HAP-1 (cell line): Measurements from ENCODE around the gene HS2ST1.
"Not testable (repeated sequence)": the region's sequence is repeated elsewhere in the genome, so short reads cannot be mapped to it uniquely, and the experiment has no call there.

ENCODE experiments used
- DNase-seq, 2 experiments: peaks; one replicate each; pipeline ENCODE4 v3.0.0-alpha.2; 2016 to 2020; ENCODE audit warnings: low spot score in 2 of 2
- H3K27me3 ChIP-seq: fragments of 250-450 bp; sonication (Bioruptor Pico); 2 replicates; pipeline ENCODE4 v1.5.1; 2020; ENCODE audit warnings: low read depth, mild to moderate bottlenecking, moderate library complexity
- H3K36me3 ChIP-seq: fragments of 250-450 bp; sonication (Bioruptor Pico); replicated peaks from 2 replicates; pipeline ENCODE4 v1.5.1; 2020; ENCODE audit warnings: mild to moderate bottlenecking
- H3K4me1 ChIP-seq: fragments of 250-450 bp; sonication (Bioruptor Pico); 2 replicates; pipeline ENCODE4 v1.5.1; 2020; ENCODE audit warnings: mild to moderate bottlenecking
- H3K4me3 ChIP-seq: fragments of 250-450 bp; sonication (Bioruptor Pico); 2 replicates; pipeline ENCODE4 v1.5.1; 2020; ENCODE audit warnings: mild to moderate bottlenecking, moderate library complexity
- H3K9me3 ChIP-seq: fragments of 250-450 bp; sonication (Bioruptor Pico); 2 replicates; pipeline ENCODE4 v1.5.1; 2020; ENCODE audit warnings: mild to moderate bottlenecking, moderate library complexity
- in situ Hi-C: fragments of 300-500 bp; cut with MboI; formaldehyde crosslinking; loops from 3 replicates; pipeline ENCODE4 v1.14.3; 2020; ENCODE audit warnings: low sequenced_read_pairs, inconsistent platforms, mixed read lengths

The HS2ST1 gene

GRCh38 chr1:86992861-86993260 lies 78.4 kb downstream of the HS2ST1 start:
- in situ Hi-C loops: no loop called here
- Histone ChIP-seq H3K36me3 (no peaks in the 10 kb centered on the region), H3K9me3 (no peaks in the 10 kb centered on the region), H3K4me3 (no peak overlapping the region), H3K4me1 (peaks cover 5% of the 10 kb centered on the region), H3K27me3 (no peaks in the 10 kb centered on the region)
- DNase-seq: no peak

GRCh38 chr1:86993269-86993985 lies 79.0 kb downstream of the HS2ST1 start:
- DNase-seq: no peak
- H3K4me1 ChIP-seq: peaks cover 5% of the 10 kb centered on the region
- in situ Hi-C loops: no loop called here
- no peaks in the 10 kb centered on the region for H3K27me3 ChIP-seq
- no peaks in the 10 kb centered on the region for H3K36me3 ChIP-seq
- H3K9me3 ChIP-seq: no peaks in the 10 kb centered on the region
- H3K4me3 ChIP-seq: no peak overlapping the region

- Histone ChIP-seq H3K9me3 (no peaks in the 10 kb centered on the region), H3K27me3 (no peaks in the 10 kb centered on the region), H3K4me1 (peaks cover 5% of the 10 kb centered on the region), H3K36me3 (no peaks in the 10 kb centered on the region), H3K4me3 (no peak overlapping the region)
- in situ Hi-C loops: no loop called here
- no peak for DNase-seq
Observed at GRCh38 chr1:86994061-86994460, 79.6 kb downstream of the HS2ST1 start.

- in situ Hi-C loops: no loop called here
- Histone ChIP-seq H3K27me3 (no peaks in the 10 kb centered on the region), H3K9me3 (no peaks in the 10 kb centered on the region), H3K4me1 (peaks cover 4% of the 10 kb centered on the region; the same call in 1 of the 2 replicates), H3K36me3 (no peaks in the 10 kb centered on the region), H3K4me3 (no peak overlapping the region)
- no peak for DNase-seq
Observed at GRCh38 chr1:86997538-86997937, 83.1 kb downstream of the HS2ST1 start.

GRCh38 chr1:86998280-86998679 lies 83.8 kb downstream of the HS2ST1 start:
- Histone ChIP-seq H3K4me1 (peaks cover 4% of the 10 kb centered on the region; the same call in 1 of the 2 replicates), H3K9me3 (no peaks in the 10 kb centered on the region), H3K36me3 (no peaks in the 10 kb centered on the region), H3K4me3 (no peak overlapping the region), H3K27me3 (no peaks in the 10 kb centered on the region)
- in situ Hi-C loops: no loop called here
- DNase-seq: no peak

- H3K27me3 ChIP-seq: no peaks in the 10 kb centered on the region
- H3K36me3 ChIP-seq: no peaks in the 10 kb centered on the region
- H3K4me3 ChIP-seq: no peak overlapping the region
- in situ Hi-C loops: no loop called here
- H3K9me3 ChIP-seq: no peaks in the 10 kb centered on the region
- H3K4me1 ChIP-seq: peaks cover 4% of the 10 kb centered on the region; the same call in 1 of the 2 replicates
- DNase-seq: no peak
Observed at GRCh38 chr1:86998727-86999126, 84.3 kb downstream of the HS2ST1 start.

- H3K36me3 ChIP-seq: no peaks in the 10 kb centered on the region
- in situ Hi-C loops: no loop called here
- peak in 1 of 2 experiments; percentile 20 for DNase-seq
- H3K4me3 ChIP-seq: no peak overlapping the region
- H3K27me3 ChIP-seq: no peaks in the 10 kb centered on the region
- no peaks in the 10 kb centered on the region for H3K9me3 ChIP-seq
- peaks cover 4% of the 10 kb centered on the region; the same call in 1 of the 2 replicates for H3K4me1 ChIP-seq
Observed at GRCh38 chr1:87000460-87000859, 86.0 kb downstream of the HS2ST1 start.

GRCh38 chr1:87004857-87005256 lies 90.4 kb downstream of the HS2ST1 start:
- in situ Hi-C loops: no loop called here
- H3K27me3 ChIP-seq: no peaks in the 10 kb centered on the region

GRCh38 chr1:87007323-87007722 lies 92.9 kb downstream of the HS2ST1 start:
- no peak overlapping the region for H3K4me3 ChIP-seq
- no peaks in the 10 kb centered on the region for H3K4me1 ChIP-seq
- no peaks in the 10 kb centered on the region for H3K9me3 ChIP-seq
- no peaks in the 10 kb centered on the region for H3K36me3 ChIP-seq
- DNase-seq: no peak
- in situ Hi-C loops: no loop called here
- no peaks in the 10 kb centered on the region for H3K27me3 ChIP-seq

More at GRCh38 chr1:87004857-87005256, 90.4 kb downstream of the HS2ST1 start:
- Histone ChIP-seq H3K9me3 (no peaks in the 10 kb centered on the region), H3K4me1 (peaks cover 4% of the 10 kb centered on the region; the same call in 1 of the 2 replicates), H3K4me3 (no peak overlapping the region), H3K36me3 (no peaks in the 10 kb centered on the region)
- DNase-seq: no peak

GRCh38 chr1:87013385-87013784 lies 99.0 kb downstream of the HS2ST1 start:
- in situ Hi-C loops, H3K36me3 ChIP-seq, H3K27me3 ChIP-seq, DNase-seq, H3K4me1 ChIP-seq, H3K4me3 ChIP-seq: not testable (repeated sequence)
- peaks cover 14% of the 10 kb centered on the region for H3K9me3 ChIP-seq

- Histone ChIP-seq H3K4me3 (no peak overlapping the region), H3K27me3 (no peaks in the 10 kb centered on the region), H3K36me3 (no peaks in the 10 kb centered on the region), H3K9me3 (peaks cover 7% of the 10 kb centered on the region), H3K4me1 (peaks cover 4% of the 10 kb centered on the region; the same call in 1 of the 2 replicates)
- no peak for DNase-seq
- in situ Hi-C loops: no loop called here
Observed at GRCh38 chr1:87017998-87018672, 103.7 kb downstream of the HS2ST1 start.

GRCh38 chr1:87023326-87023725 lies 108.9 kb downstream of the HS2ST1 start:
- Histone ChIP-seq H3K9me3 (no peaks in the 10 kb centered on the region), H3K4me1 (peaks cover 4% of the 10 kb centered on the region; the same call in 1 of the 2 replicates), H3K4me3 (no peak overlapping the region), H3K27me3 (no peaks in the 10 kb centered on the region), H3K36me3 (no peaks in the 10 kb centered on the region)
- no peak for DNase-seq
- in situ Hi-C loops: no loop called here

- Histone ChIP-seq H3K4me1 (peaks cover 4% of the 10 kb centered on the region; the same call in 1 of the 2 replicates), H3K36me3 (no peaks in the 10 kb centered on the region)
- in situ Hi-C loops: no loop called here
Observed at GRCh38 chr1:87024936-87025540, 110.6 kb downstream of the HS2ST1 start.

GRCh38 chr1:87027561-87027960 lies 113.1 kb downstream of the HS2ST1 start:
- H3K36me3 ChIP-seq, in situ Hi-C loops, H3K4me3 ChIP-seq, H3K27me3 ChIP-seq, DNase-seq, H3K9me3 ChIP-seq, H3K4me1 ChIP-seq: not testable (repeated sequence)

More at GRCh38 chr1:87024936-87025540, 110.6 kb downstream of the HS2ST1 start:
- H3K9me3 ChIP-seq: no peaks in the 10 kb centered on the region
- peak in 1 of 2 experiments; percentile 66 for DNase-seq
- no peak overlapping the region for H3K4me3 ChIP-seq
- no peaks in the 10 kb centered on the region for H3K27me3 ChIP-seq
